Testis (tissue), 3 donors: Measurements from ENCODE around the gene MYBPHL. TPM values are rescaled to one million over a fixed set of nuclear protein-coding genes. Genes with fewer than 3 reads are reported as not detected.
"Not testable (repeated sequence)": the region's sequence is repeated elsewhere in the genome, so short reads cannot be mapped to it uniquely, and the experiment has no call there.

Source experiments
- DNase-seq: peaks from one replicate; pipeline ENCODE4 v3.0.0-alpha.2; 2019
- H3K27ac ChIP-seq, 2 donors: fragments of 200-600 bp; sonication (generic); one replicate each; pipeline ENCODE4 v1.5.1; 2019
- H3K27me3 ChIP-seq: fragments of 200-600 bp; sonication (generic); one replicate; pipeline ENCODE4 v1.5.1; 2019
- H3K36me3 ChIP-seq: fragments of 200-600 bp; sonication (generic); one replicate; pipeline ENCODE4 v1.5.1; 2017; ENCODE audit warnings: low read depth; ENCODE audit errors: missing control alignments
- H3K4me1 ChIP-seq: fragments of 200-600 bp; sonication (generic); one replicate; pipeline ENCODE4 v1.5.1; 2019
- H3K4me3 ChIP-seq, 2 donors: fragments of 200-600 bp; sonication (generic); one replicate each; pipeline ENCODE4 v1.5.1; 2017 to 2019
- H3K9me3 ChIP-seq: fragments of 200-600 bp; sonication (generic); one replicate; pipeline ENCODE4 v1.5.1; 2017
- POLR2A ChIP-seq: fragments of 450-650 bp; IDR thresholded peaks from one replicate; pipeline ENCODE4 v1.6.1; 2017; ENCODE audit warnings: antibody characterized with exemption, mild to moderate bottlenecking, moderate library complexity
- WGBS, 2 donors: methylation state at CpG; one replicate each; pipeline ENCODE4 v1.1.5; 2018; 5-methylcytosine and 5-hydroxymethylcytosine counted together
- intact Hi-C: fragments of 100-400 bp; cut with DNase I; formaldehyde crosslinking; loops from one replicate; pipeline ENCODE4 v1.15.1; 2023; ENCODE audit warnings: low total_unique reads
- polyA plus RNA-seq: library from polyadenylated mRNA; stranded (reverse); fragments of 350-450 nt; fragmentation: Illumina TruSeq; extraction: RNeasy Lipid Tissue Mini Kit (QIAGEN cat#74804); gene quantifications from one replicate; pipeline ENCODE4 v1.2.3, GENCODE V29; 2014; ENCODE audit warnings: low read depth, low replicate concordance; ENCODE audit not compliant: insufficient read depth
- total RNA-seq, 2 donors: library from RNA; depleted of rRNA; stranded (reverse); fragments of >200 nt; gene quantifications; one replicate each; pipeline ENCODE4 v1.2.3, GENCODE V29; 2016
- TF ChIP-seq, protein P1 (sequence below), 3 experiments: fragments of 450-650 bp in 2 of 3; fragments of 200-600 bp in 1 of 3; sonication (generic) in 1 of 3; IDR thresholded peaks; one replicate each; pipeline ENCODE4 v1.5.1; 2016 to 2019; ENCODE audit warnings: antibody characterized with exemption in 3 of 3, mild to moderate bottlenecking in 2 of 3, moderate library complexity in 1 of 3

The MYBPHL gene
- total and polyA plus RNA-seq, 3 donors from 2014 or later: 0.99 to 1.5 TPM; not detected in 1

DNA sequence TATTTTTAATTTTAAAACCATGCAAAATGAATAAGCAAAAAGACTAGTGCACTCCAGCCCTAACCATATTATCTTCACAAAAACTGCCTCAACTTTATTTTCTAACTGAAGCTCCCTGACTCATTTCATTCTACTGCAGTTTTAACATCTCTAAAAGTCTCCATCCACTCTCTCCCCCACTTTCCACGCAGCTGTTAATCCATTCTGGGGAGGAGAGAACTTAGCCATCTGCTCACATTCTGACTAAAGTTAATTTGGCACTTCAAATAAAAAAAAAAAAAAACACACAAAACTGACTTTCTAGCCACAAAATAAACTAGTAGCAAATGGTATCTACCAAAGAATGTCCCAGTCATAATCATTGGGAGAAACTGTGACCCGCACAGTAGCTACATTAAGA lies 5.4 kb upstream of the MYBPHL start:
- WGBS, 2 donors: 59 to 66% methylated on average over 2 of the region's 2 CpGs
- Histone ChIP-seq H3K9me3 (no peaks in the 10 kb centered on the region), H3K4me1 (peaks cover 33% of the 10 kb centered on the region), H3K27ac (peak overlapping the region; percentile 16 to 40), H3K4me3 (no peak overlapping the region), H3K36me3 (no peaks in the 10 kb centered on the region), H3K27me3 (no peaks in the 10 kb centered on the region)
- DNase-seq: no peak
- TF ChIP-seq, protein P1, sequence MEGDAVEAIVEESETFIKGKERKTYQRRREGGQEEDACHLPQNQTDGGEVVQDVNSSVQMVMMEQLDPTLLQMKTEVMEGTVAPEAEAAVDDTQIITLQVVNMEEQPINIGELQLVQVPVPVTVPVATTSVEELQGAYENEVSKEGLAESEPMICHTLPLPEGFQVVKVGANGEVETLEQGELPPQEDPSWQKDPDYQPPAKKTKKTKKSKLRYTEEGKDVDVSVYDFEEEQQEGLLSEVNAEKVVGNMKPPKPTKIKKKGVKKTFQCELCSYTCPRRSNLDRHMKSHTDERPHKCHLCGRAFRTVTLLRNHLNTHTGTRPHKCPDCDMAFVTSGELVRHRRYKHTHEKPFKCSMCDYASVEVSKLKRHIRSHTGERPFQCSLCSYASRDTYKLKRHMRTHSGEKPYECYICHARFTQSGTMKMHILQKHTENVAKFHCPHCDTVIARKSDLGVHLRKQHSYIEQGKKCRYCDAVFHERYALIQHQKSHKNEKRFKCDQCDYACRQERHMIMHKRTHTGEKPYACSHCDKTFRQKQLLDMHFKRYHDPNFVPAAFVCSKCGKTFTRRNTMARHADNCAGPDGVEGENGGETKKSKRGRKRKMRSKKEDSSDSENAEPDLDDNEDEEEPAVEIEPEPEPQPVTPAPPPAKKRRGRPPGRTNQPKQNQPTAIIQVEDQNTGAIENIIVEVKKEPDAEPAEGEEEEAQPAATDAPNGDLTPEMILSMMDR (IDR thresholded peaks at IDR 0.05): no peak
- no peak for TF ChIP-seq POLR2A
- intact Hi-C loops: no loop called here

DNA sequence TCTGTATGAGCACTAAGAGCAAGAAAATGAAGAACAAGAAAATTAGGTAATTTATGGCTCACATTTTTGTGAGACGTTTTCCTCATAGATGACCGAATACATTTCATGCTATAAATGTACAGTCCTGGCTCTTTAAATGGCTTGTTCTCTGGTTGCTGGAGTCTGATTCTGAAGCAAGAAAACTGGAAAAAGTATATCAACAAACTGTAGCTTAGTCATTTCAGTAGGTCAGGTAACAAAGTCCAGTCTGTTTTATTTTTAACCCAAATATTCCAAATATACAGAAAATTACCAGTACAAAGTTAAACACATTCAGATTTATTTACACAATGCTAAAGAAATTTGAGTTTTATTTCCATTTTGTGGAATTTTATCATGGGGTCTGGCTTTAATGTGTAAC lies 2.5 kb upstream of the MYBPHL start:
- 54 to 55% methylated on average over 2 of the region's 2 CpGs for WGBS, 2 donors
- Histone ChIP-seq H3K9me3 (no peaks in the 10 kb centered on the region), H3K4me3 (no peak overlapping the region), H3K27ac (peak overlapping the region in 1 of 2 donors; percentile 19), H3K27me3 (no peaks in the 10 kb centered on the region), H3K36me3 (no peaks in the 10 kb centered on the region), H3K4me1 (peaks cover 62% of the 10 kb centered on the region)
- TF ChIP-seq, protein P1 (IDR thresholded peaks at IDR 0.05): no peak
- no peak for TF ChIP-seq POLR2A
- intact Hi-C loops: loop anchor here (10.0 kb wide), 1 partner anchor 75 kb away; no protein-coding TSS in a partner anchor
- no peak for DNase-seq

DNA sequence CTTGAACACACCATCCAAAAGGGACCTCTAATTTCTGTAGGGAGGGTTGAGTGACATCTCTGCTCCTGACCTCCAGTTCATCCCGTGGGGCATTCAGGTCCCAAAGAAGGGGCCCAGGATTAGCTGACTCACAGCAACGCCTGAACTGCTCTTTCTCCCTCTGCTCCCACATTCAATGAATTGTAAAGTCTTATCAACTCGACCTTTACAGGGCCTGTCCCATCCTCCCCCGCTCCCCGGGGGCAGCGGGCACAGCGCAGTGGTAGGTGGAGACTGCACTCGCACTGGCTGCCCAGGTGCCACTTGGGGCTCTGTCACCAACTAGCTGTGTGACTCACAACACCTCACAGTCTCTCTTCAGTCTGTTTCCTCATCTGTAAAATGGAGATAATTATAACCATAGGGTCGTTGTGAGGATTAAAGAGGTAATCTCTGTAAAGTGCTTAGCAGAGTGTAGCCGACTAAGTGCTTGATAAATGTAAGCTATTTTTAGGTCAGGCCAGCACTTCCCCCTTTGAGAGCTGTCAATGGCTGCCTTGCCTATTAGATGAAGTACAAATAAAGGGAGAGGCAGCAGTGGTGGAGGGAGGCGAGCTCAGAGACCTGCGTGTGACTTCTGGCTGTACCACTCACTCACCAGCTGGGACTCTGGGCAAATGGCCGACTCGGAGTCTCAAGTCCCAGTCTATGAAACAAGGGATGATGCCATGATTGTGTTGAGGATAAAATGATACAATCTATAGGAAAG lies 637 bp upstream of the MYBPHL start:
- Histone ChIP-seq H3K9me3 (no peaks in the 10 kb centered on the region), H3K4me1 (peaks cover 57% of the 10 kb centered on the region), H3K36me3 (no peaks in the 10 kb centered on the region), H3K27me3 (no peaks in the 10 kb centered on the region), H3K27ac (peak overlapping the region; percentile 70 to 72), H3K4me3 (no peak overlapping the region)
- intact Hi-C loops: loop anchor here (10.0 kb wide), 1 partner anchor 77 kb away; no protein-coding TSS in a partner anchor
- 66 to 67% methylated on average over 14 of the region's 14 CpGs for WGBS, 2 donors
- TF ChIP-seq POLR2A: no peak
- TF ChIP-seq, protein P1 (IDR thresholded peaks at IDR 0.05): no peak
- no peak for DNase-seq

DNA sequence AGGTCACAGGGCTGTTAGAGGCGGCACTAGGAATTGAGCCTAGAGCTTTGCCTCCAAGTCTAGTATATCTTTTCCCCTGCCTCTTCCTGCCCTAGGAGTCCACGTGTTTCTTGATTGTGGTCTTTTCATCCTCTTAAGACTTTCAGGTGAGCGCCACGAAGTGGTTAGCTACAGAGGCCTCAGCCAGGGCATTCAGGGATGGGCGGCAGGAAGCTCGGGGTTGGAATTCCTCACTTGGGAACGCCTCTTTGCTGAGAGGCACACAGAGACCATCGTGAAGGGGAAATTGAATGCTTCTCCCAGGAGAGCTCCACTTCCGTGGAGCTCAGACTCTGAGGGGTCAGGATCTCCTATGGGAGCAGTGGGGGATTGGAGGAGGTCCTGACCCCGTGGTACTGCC lies 820 bp downstream of the MYBPHL start:
- not testable (repeated sequence) for H3K27me3 ChIP-seq, DNase-seq, H3K36me3 ChIP-seq, H3K9me3 ChIP-seq, H3K4me3 ChIP-seq
- Histone ChIP-seq H3K27ac (peak overlapping the region; percentile 70 to 72), H3K4me1 (peaks cover 47% of the 10 kb centered on the region)
- intact Hi-C loops: loop anchor here (10.0 kb wide), 1 partner anchor 79 kb away; no protein-coding TSS in a partner anchor
- WGBS, 2 donors: 39 to 54% methylated on average over 6 to 10 of the region's 10 CpGs

- TF ChIP-seq POLR2A: no peak
- TF ChIP-seq, protein P1 (IDR thresholded peaks at IDR 0.05): no peak
- Histone ChIP-seq H3K27ac (peak overlapping the region; percentile 70 to 79), H3K4me1 (peaks cover 63% of the 10 kb centered on the region), H3K36me3 (no peaks in the 10 kb centered on the region), H3K4me3 (no peak overlapping the region), H3K9me3 (no peaks in the 10 kb centered on the region), H3K27me3 (no peaks in the 10 kb centered on the region)
- 32 to 44% methylated on average over 7 to 8 of the region's 8 CpGs for WGBS, 2 donors
- intact Hi-C loops: loop anchor here (10.0 kb wide), 1 partner anchor 80 kb away; no protein-coding TSS in a partner anchor
- DNase-seq: peak; percentile 69
Observed at GRCh38 chr1:109304226-109304920, 2.4 kb downstream of the MYBPHL start.
